ENCODE results near the gene ZMYND10. TPM values are rescaled to one million over a fixed set of nuclear protein-coding genes. Genes with fewer than 3 reads are reported as not detected.
A peak's percentile ranks its signal among the peaks of the same experiment; 100 is the strongest.

The ZMYND10 gene
- total and polyA plus RNA-seq, 9 of the 15 experiments (the other 6 are each of a cell fraction or from before 2014, with no cell fraction given): 0.20 to 2.8 (median 0.70) TPM

DNA sequence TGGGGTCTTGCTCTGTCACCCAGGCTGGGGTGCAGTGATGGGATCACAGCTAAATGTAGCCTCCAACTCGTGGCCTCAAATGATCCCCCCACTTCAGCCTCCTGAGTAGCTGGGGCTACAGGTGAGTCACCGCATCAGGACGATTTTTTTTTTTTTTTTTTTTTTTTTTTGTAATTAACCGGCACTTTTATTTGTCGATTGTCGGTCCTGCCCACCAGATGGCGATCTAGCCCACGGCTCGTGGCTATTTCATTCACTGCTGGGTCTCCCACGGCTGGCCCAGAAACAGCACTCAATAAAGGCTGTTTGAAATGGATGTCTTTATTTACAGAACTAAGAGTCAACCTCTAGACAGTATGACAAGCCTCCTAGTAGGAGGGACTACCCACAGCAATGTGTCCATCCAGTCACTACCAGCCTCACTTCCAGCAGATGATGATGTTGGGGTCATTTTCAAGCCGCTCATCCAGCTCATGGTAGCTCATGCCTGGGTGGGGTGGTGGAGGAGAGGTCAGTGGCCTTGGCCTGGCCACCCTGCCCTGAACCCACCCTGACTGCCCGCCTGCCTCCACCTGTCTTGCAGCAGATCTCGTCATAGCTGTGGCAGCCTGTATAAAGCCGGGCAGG is 1.8 kb upstream of the ZMYND10 start (continued):
- no peak for TF ChIP-seq HNRNPL (IDR thresholded peaks at IDR 0.05; ENCODE audit: low read depth, low read length)
- no peak for TF ChIP-seq MCM7 (IDR thresholded peaks at IDR 0.05)
- TF ChIP-seq THRAP3 (IDR thresholded peaks at IDR 0.05; ENCODE audit: borderline replicate concordance): no peak
- TF ChIP-seq HDAC6 (IDR thresholded peaks at IDR 0.05; ENCODE audit: low read depth, low read length): no peak
- no peak for TF ChIP-seq TSC22D4 (tag; IDR thresholded peaks at IDR 0.05)
- TF ChIP-seq SP1 (CRISPR knock-in tag; IDR thresholded peaks at IDR 0.05): no peak
- peak; percentile 29; the same call in 1 of the 2 replicates for TF ChIP-seq SMC3 (conservative IDR thresholded peaks at IDR 0.05; ENCODE audit: insufficient read depth, low read depth, low read length)
- no peak for TF ChIP-seq STAT6 (CRISPR knock-in tag; IDR thresholded peaks at IDR 0.05)
- TF ChIP-seq JUNB (CRISPR knock-in tag; conservative IDR thresholded peaks at IDR 0.05): no peak
- peak; percentile 98 for TF ChIP-seq ZNF384 (IDR thresholded peaks at IDR 0.05; ENCODE audit: low read depth, low read length)
- peak; percentile 58 for TF ChIP-seq FOSL1 (tag; conservative IDR thresholded peaks at IDR 0.05)
- TF ChIP-seq PPARD (CRISPR knock-in tag; IDR thresholded peaks at IDR 0.05): no peak
- TF ChIP-seq, protein P1, sequence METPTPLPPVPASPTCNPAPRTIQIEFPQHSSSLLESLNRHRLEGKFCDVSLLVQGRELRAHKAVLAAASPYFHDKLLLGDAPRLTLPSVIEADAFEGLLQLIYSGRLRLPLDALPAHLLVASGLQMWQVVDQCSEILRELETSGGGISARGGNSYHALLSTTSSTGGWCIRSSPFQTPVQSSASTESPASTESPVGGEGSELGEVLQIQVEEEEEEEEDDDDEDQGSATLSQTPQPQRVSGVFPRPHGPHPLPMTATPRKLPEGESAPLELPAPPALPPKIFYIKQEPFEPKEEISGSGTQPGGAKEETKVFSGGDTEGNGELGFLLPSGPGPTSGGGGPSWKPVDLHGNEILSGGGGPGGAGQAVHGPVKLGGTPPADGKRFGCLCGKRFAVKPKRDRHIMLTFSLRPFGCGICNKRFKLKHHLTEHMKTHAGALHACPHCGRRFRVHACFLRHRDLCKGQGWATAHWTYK (CRISPR knock-in tag; IDR thresholded peaks at IDR 0.05): no peak
- no peak for TF ChIP-seq RHOXF2B (CRISPR knock-in tag; conservative IDR thresholded peaks at IDR 0.05)
- TF ChIP-seq, protein P2, sequence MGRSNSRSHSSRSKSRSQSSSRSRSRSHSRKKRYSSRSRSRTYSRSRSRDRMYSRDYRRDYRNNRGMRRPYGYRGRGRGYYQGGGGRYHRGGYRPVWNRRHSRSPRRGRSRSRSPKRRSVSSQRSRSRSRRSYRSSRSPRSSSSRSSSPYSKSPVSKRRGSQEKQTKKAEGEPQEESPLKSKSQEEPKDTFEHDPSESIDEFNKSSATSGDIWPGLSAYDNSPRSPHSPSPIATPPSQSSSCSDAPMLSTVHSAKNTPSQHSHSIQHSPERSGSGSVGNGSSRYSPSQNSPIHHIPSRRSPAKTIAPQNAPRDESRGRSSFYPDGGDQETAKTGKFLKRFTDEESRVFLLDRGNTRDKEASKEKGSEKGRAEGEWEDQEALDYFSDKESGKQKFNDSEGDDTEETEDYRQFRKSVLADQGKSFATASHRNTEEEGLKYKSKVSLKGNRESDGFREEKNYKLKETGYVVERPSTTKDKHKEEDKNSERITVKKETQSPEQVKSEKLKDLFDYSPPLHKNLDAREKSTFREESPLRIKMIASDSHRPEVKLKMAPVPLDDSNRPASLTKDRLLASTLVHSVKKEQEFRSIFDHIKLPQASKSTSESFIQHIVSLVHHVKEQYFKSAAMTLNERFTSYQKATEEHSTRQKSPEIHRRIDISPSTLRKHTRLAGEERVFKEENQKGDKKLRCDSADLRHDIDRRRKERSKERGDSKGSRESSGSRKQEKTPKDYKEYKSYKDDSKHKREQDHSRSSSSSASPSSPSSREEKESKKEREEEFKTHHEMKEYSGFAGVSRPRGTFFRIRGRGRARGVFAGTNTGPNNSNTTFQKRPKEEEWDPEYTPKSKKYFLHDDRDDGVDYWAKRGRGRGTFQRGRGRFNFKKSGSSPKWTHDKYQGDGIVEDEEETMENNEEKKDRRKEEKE (IDR thresholded peaks at IDR 0.05; ENCODE audit: borderline replicate concordance in 1 of 2, control insufficient read depth in 1 of 2, low read depth in 2 of 2, low read length in 1 of 2): no peak
- TF ChIP-seq MYNN (IDR thresholded peaks at IDR 0.05): no peak
- TF ChIP-seq MYNN (CRISPR knock-in tag; IDR thresholded peaks at IDR 0.05): no peak
- no peak for TF ChIP-seq ZKSCAN3 (CRISPR knock-in tag; IDR thresholded peaks at IDR 0.05)
- TF ChIP-seq SETDB1 (IDR thresholded peaks at IDR 0.05; ENCODE audit: low read length): no peak
- no peak for TF ChIP-seq ZC3H4 (CRISPR knock-in tag; IDR thresholded peaks at IDR 0.05; ENCODE audit: borderline replicate concordance)
- TF ChIP-seq SREBF2 (CRISPR knock-in tag; IDR thresholded peaks at IDR 0.05): no peak
- no peak for TF ChIP-seq RUNX1 (IDR thresholded peaks at IDR 0.05; ENCODE audit: low read depth)

Measured in K562 (cell line).